B cell (primary cell): ENCODE measurements around the gene FAM149B1.

Experiments used
- EZH2 ChIP-seq: IDR thresholded peaks from 2 replicates; pipeline ENCODE4 v1.6.1; 2012; ENCODE audit warnings: borderline replicate concordance, low read depth, mild to moderate bottlenecking, moderate library complexity, low read length; ENCODE audit not compliant: insufficient read depth, poor library complexity, severe bottlenecking
- TF ChIP-seq, protein P1 (sequence below): fragments of 200-600 bp; IDR thresholded peaks from one replicate; pipeline ENCODE4 v1.8.0; 2022; ENCODE audit warnings: antibody characterized with exemption, mild to moderate bottlenecking

DNA sequence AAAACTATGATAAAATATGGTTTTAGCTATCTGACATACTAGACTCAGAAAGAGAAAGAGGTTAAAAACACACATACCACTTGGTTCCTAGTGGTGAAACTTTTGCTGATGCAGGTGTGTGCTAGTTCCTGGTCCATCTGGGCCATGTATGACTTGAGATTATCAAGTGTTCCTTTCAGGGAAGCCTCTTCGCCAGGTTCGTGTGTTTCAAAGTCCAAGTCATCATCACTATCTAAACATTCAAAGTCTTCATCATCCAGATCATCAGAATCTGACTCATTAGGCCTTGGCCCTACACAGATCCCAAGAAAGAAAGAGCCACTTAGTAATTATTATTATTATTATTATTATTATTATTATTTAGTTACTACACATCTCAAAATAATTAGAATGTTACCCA is 31.3 kb upstream of the FAM149B1 start:
- TF ChIP-seq EZH2: no peak
- TF ChIP-seq, protein P1, sequence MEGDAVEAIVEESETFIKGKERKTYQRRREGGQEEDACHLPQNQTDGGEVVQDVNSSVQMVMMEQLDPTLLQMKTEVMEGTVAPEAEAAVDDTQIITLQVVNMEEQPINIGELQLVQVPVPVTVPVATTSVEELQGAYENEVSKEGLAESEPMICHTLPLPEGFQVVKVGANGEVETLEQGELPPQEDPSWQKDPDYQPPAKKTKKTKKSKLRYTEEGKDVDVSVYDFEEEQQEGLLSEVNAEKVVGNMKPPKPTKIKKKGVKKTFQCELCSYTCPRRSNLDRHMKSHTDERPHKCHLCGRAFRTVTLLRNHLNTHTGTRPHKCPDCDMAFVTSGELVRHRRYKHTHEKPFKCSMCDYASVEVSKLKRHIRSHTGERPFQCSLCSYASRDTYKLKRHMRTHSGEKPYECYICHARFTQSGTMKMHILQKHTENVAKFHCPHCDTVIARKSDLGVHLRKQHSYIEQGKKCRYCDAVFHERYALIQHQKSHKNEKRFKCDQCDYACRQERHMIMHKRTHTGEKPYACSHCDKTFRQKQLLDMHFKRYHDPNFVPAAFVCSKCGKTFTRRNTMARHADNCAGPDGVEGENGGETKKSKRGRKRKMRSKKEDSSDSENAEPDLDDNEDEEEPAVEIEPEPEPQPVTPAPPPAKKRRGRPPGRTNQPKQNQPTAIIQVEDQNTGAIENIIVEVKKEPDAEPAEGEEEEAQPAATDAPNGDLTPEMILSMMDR: no peak
